HepG2 (cell line): ENCODE results near the gene SAPCD2. TPM values are rescaled to one million over a fixed set of nuclear protein-coding genes. Genes with fewer than 3 reads are reported as not detected.

Source experiments
- ATF4 ChIP-seq, 2 experiments: fragments of 450-650 bp in 1 of 2; sonication (generic) in 1 of 2; formaldehyde crosslinking; IDR thresholded peaks; 2 replicates each; pipeline versions ENCODE4 v1.5.0 to v1.8.0; 2020 to 2022; ENCODE audit warnings: mild to moderate bottlenecking in 1 of 2, missing genetic modification reagents in 1 of 2
- CBX2 ChIP-seq, 2 experiments: fragments of 200-600 bp in 1 of 2; sonication (generic); formaldehyde crosslinking in 1 of 2; IDR thresholded peaks; 2 replicates each; pipeline versions ENCODE4 v1.7.0 to v1.8.1; 2018 to 2022; ENCODE audit warnings: low read depth in 2 of 2, low read length in 1 of 2, mild to moderate bottlenecking in 1 of 2, missing genetic modification reagents in 1 of 2
- CERS6 ChIP-seq: sonication (generic); formaldehyde crosslinking; IDR thresholded peaks from 2 replicates; pipeline ENCODE4 v1.5.0; 2020; ENCODE audit warnings: missing genetic modification reagents
- FOXO1 ChIP-seq: sonication (generic); formaldehyde crosslinking; IDR thresholded peaks from 2 replicates; pipeline ENCODE4 v1.4.0; 2020; ENCODE audit warnings: missing genetic modification reagents
- HNRNPL ChIP-seq: fragments of 200-400 bp; formaldehyde crosslinking; IDR thresholded peaks from 2 replicates; pipeline ENCODE4 v1.6.1; 2017; ENCODE audit warnings: mild to moderate bottlenecking, low read depth, low read length
- NPAS2 ChIP-seq: sonication (generic); formaldehyde crosslinking; IDR thresholded peaks from 2 replicates; pipeline ENCODE4 v1.8.0; 2022; ENCODE audit warnings: mild to moderate bottlenecking, missing genetic modification reagents, borderline replicate concordance
- PHF21A ChIP-seq: sonication (generic); formaldehyde crosslinking; IDR thresholded peaks from 2 replicates; pipeline ENCODE4 v1.5.0; 2020; ENCODE audit warnings: mild to moderate bottlenecking, missing genetic modification reagents
- PITX1 ChIP-seq: sonication (generic); formaldehyde crosslinking; IDR thresholded peaks from 2 replicates; pipeline ENCODE4 v1.5.1; 2020; ENCODE audit warnings: mild to moderate bottlenecking, missing genetic modification reagents
- PLSCR1 ChIP-seq: sonication (generic); formaldehyde crosslinking; IDR thresholded peaks from 2 replicates; pipeline ENCODE4 v1.5.0; 2020; ENCODE audit warnings: missing genetic modification reagents, mild to moderate bottlenecking, borderline replicate concordance
- RAD21 ChIP-seq: fragments of 450-650 bp; formaldehyde crosslinking; IDR thresholded peaks from 2 replicates; pipeline ENCODE4 v1.5.0; 2020; ENCODE audit warnings: mild to moderate bottlenecking
- RAD51 ChIP-seq: fragments of 450-650 bp; IDR thresholded peaks from 2 replicates; pipeline ENCODE4 v1.6.1; 2016; ENCODE audit warnings: borderline replicate concordance
- SALL2 ChIP-seq: sonication (generic); formaldehyde crosslinking; IDR thresholded peaks from 2 replicates; pipeline ENCODE4 v1.8.1; 2023; ENCODE audit warnings: mild to moderate bottlenecking, missing genetic modification reagents, inconsistent platforms
- TCF7L2 ChIP-seq: IDR thresholded peaks from 2 replicates; pipeline ENCODE4 v1.6.1; 2011; ENCODE audit warnings: mild to moderate bottlenecking, low read depth, low read length, moderate library complexity
- WIZ ChIP-seq: sonication (generic); formaldehyde crosslinking; IDR thresholded peaks from 2 replicates; pipeline ENCODE4 v1.5.1; 2020; ENCODE audit warnings: mild to moderate bottlenecking, missing genetic modification reagents
- ZFAT ChIP-seq: sonication (generic); formaldehyde crosslinking; conservative IDR thresholded peaks from 2 replicates; pipeline ENCODE4 v1.8.1; 2023; ENCODE audit warnings: missing genetic modification reagents, inconsistent platforms
- ZFYVE20 ChIP-seq: sonication (generic); formaldehyde crosslinking; IDR thresholded peaks from 2 replicates; pipeline ENCODE4 v1.8.0; 2023; ENCODE audit warnings: low read depth, mild to moderate bottlenecking, moderate library complexity, missing genetic modification reagents, borderline replicate concordance
- ZMYM4 ChIP-seq: sonication (generic); formaldehyde crosslinking; IDR thresholded peaks from 2 replicates; pipeline ENCODE4 v1.8.1; 2023; ENCODE audit warnings: mild to moderate bottlenecking, missing genetic modification reagents
- ZNF17 ChIP-seq: sonication (generic); formaldehyde crosslinking; IDR thresholded peaks from 2 replicates; pipeline ENCODE4 v1.5.0; 2020; ENCODE audit warnings: mild to moderate bottlenecking, missing genetic modification reagents
- ZNF253 ChIP-seq: sonication (generic); formaldehyde crosslinking; IDR thresholded peaks from 2 replicates; pipeline ENCODE4 v1.8.0; 2022; ENCODE audit warnings: mild to moderate bottlenecking, missing genetic modification reagents, borderline replicate concordance
- ZNF337 ChIP-seq: sonication (generic); formaldehyde crosslinking; IDR thresholded peaks from 2 replicates; pipeline ENCODE4 v1.5.1; 2020; ENCODE audit warnings: missing genetic modification reagents, low read depth, mild to moderate bottlenecking, borderline replicate concordance
- ZNF547 ChIP-seq: sonication (generic); formaldehyde crosslinking; IDR thresholded peaks from 2 replicates; pipeline ENCODE4 v1.5.1; 2020; ENCODE audit warnings: mild to moderate bottlenecking, missing genetic modification reagents
- ZNF557 ChIP-seq: sonication (generic); formaldehyde crosslinking; IDR thresholded peaks from 2 replicates; pipeline ENCODE4 v1.4.0; 2020; ENCODE audit warnings: missing genetic modification reagents
- ZNF652 ChIP-seq: IDR thresholded peaks from 2 replicates; pipeline ENCODE4 v1.6.1; 2016; ENCODE audit warnings: low read depth, borderline replicate concordance
- ZNF710 ChIP-seq: sonication (generic); formaldehyde crosslinking; IDR thresholded peaks from 2 replicates; pipeline ENCODE4 v1.5.0; 2020; ENCODE audit warnings: mild to moderate bottlenecking, missing genetic modification reagents, borderline replicate concordance
- ZNF75D ChIP-seq: sonication (generic); formaldehyde crosslinking; IDR thresholded peaks from 2 replicates; pipeline ENCODE4 v1.8.1; 2023; ENCODE audit warnings: missing genetic modification reagents, mild to moderate bottlenecking, borderline replicate concordance
- ZNF782 ChIP-seq: sonication (generic); formaldehyde crosslinking; IDR thresholded peaks from 2 replicates; pipeline ENCODE4 v1.4.0; 2020; ENCODE audit warnings: missing genetic modification reagents, mild to moderate bottlenecking, borderline replicate concordance
- ZNF839 ChIP-seq: sonication (generic); formaldehyde crosslinking; IDR thresholded peaks from 2 replicates; pipeline ENCODE4 v1.4.0; 2020; ENCODE audit warnings: missing genetic modification reagents, mild to moderate bottlenecking, borderline replicate concordance
- ZNF878 ChIP-seq: sonication (generic); formaldehyde crosslinking; IDR thresholded peaks from 2 replicates; pipeline ENCODE4 v1.8.1; 2023; ENCODE audit warnings: mild to moderate bottlenecking, missing genetic modification reagents, moderate library complexity
- polyA plus RNA-seq, 8 experiments: library from polyadenylated mRNA; depleted of rRNA in 3 of 8; stranded (reverse) in 7 of 8; unstranded in 1 of 8; fragments of >200 nt; fragmentation: Illumina TruSeq in 4 of 8; extraction: Trizol in 4 of 8; gene quantifications; 2 replicates each; pipeline versions ENCODE4 v1.2.1 to v1.2.3, GENCODE V29; 2011 to 2016; ENCODE audit warnings: low read depth in 4 of 8, missing spikeins in 1 of 8, mixed read lengths in 1 of 8; ENCODE audit not compliant: insufficient read depth in 1 of 8
- total RNA-seq, 5 experiments: library from RNA; depleted of rRNA; stranded (reverse); fragments of >200 nt; fragmentation: Illumina TruSeq; extraction: Trizol; gene quantifications; 2 replicates each; pipeline ENCODE4 v1.2.3, GENCODE V29; 2016; ENCODE audit warnings: low read depth in 1 of 5

SAPCD2 gene
- total and polyA plus RNA-seq, 2 of the 13 experiments (the other 11 are each of a cell fraction or from before 2014, with no cell fraction given) = 21.9 to 42.8 TPM

GRCh38 chr9:137070906-137071275 lies 534 bp upstream of the SAPCD2 start (continued):
- TF ChIP-seq SALL2 (CRISPR knock-in tag) (no peak), ZNF253 (0 out of 2 replicates have a peak, but pooled peaks have one; percentile 18), ZFAT (no peak), RAD51 (no peak), WIZ (CRISPR knock-in tag) (no peak), ZNF75D (CRISPR knock-in tag) (no peak), FOXO1 (no peak), CERS6 (CRISPR knock-in tag) (no peak), ZNF782 (CRISPR knock-in tag) (no peak), ZNF839 (no peak), ZFYVE20 (no peak), NPAS2 (CRISPR knock-in tag) (no peak), ATF4 (CRISPR knock-in tag; IDR thresholded peaks at IDR 0.05) (no peak), HNRNPL (0 out of 2 replicates have a peak, but pooled peaks have one; percentile 38), ZNF652 (CRISPR knock-in tag) (no peak), CBX2 (IDR thresholded peaks at IDR 0.05; ENCODE audit: low read depth, low read length) (no peak), CBX2 (CRISPR knock-in tag; IDR thresholded peaks at IDR 0.05; ENCODE audit: low read depth) (no peak), PITX1 (CRISPR knock-in tag) (no peak; the same call in 1 of the 2 replicates), ZNF878 (CRISPR knock-in tag) (no peak), ZMYM4 (0 out of 2 replicates have a peak, but pooled peaks have one; percentile 1), RAD21 (CRISPR knock-in tag) (peak; percentile 11; the same call in 1 of the 2 replicates), ZNF17 (no peak), TCF7L2 (no peak), ZNF337 (CRISPR knock-in tag) (0 out of 2 replicates have a peak, but pooled peaks have one; percentile 55), ZNF557 (no peak), ZNF547 (CRISPR knock-in tag) (peak; percentile 70; the same call in 1 of the 2 replicates), PHF21A (CRISPR knock-in tag) (no peak), PLSCR1 (CRISPR knock-in tag) (no peak), ZNF710 (CRISPR knock-in tag) (no peak)
